HepG2 (cell line): ENCODE data around the gene PAPPA.

Source experiments
- CTCF ChIP-seq: sonication (generic); formaldehyde crosslinking; IDR thresholded peaks from 2 replicates; pipeline ENCODE4 v1.5.0; 2020; ENCODE audit warnings: mild to moderate bottlenecking, missing genetic modification reagents, moderate library complexity
- JUND ChIP-seq: sonication (generic); formaldehyde crosslinking; IDR thresholded peaks from 2 replicates; pipeline ENCODE4 v1.8.0; 2022; ENCODE audit warnings: mild to moderate bottlenecking, missing genetic modification reagents
- ZNF274 ChIP-seq: sonication (generic); formaldehyde crosslinking; IDR thresholded peaks from 2 replicates; pipeline ENCODE4 v1.5.1; 2020; ENCODE audit warnings: mild to moderate bottlenecking, missing genetic modification reagents
- ZNF629 ChIP-seq: sonication (generic); formaldehyde crosslinking; conservative IDR thresholded peaks from 2 replicates; pipeline ENCODE4 v1.5.0; 2020; ENCODE audit warnings: missing genetic modification reagents
- ZNF780A ChIP-seq: sonication (generic); formaldehyde crosslinking; IDR thresholded peaks from 2 replicates; pipeline ENCODE4 v1.8.0; 2022; ENCODE audit warnings: mild to moderate bottlenecking, missing genetic modification reagents, moderate library complexity
- TF ChIP-seq, protein P1 (sequence below): sonication (generic); formaldehyde crosslinking; IDR thresholded peaks from 2 replicates; pipeline ENCODE4 v1.8.1; 2023; ENCODE audit warnings: mild to moderate bottlenecking, missing genetic modification reagents, borderline replicate concordance

- no peak for TF ChIP-seq ZNF274 (CRISPR knock-in tag)
- TF ChIP-seq CTCF (CRISPR knock-in tag), result no peak
- TF ChIP-seq ZNF629, result no peak
- TF ChIP-seq, protein P1, sequence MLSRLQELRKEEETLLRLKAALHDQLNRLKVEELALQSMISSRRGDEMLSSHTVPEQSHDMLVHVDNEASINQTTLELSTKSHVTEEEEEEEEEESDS, result no peak
- TF ChIP-seq JUND (CRISPR knock-in tag), result peak; percentile 66; the same call in 1 of the 2 replicates
- TF ChIP-seq ZNF780A (CRISPR knock-in tag), result no peak
Observed at GRCh38 chr9:116204252-116204882, 50.8 kb downstream of the PAPPA start.
